Ureter (tissue), 1 donor: Measurements from ENCODE around the gene ALKAL2. TPM values are rescaled to one million over a fixed set of nuclear protein-coding genes. Genes with fewer than 3 reads are reported as not detected.

Experiments used
- DNase-seq: peaks from one replicate; pipeline ENCODE4 v3.0.0-alpha.2; 2020; ENCODE audit warnings: low spot score
- total RNA-seq: library from RNA; stranded (reverse); gene quantifications from one replicate; pipeline ENCODE4 v1.2.4, GENCODE V29; 2023
- donor health status: DM: yes; HTN: yes; CAD: no.

ALKAL2 gene
- total RNA-seq, 1 donor from 2014 or later = 1.9 TPM

GRCh38 chr2:246489-247144 lies 41.3 kb downstream of the ALKAL2 start:
- DNase-seq = no peak

GRCh38 chr2:244547-244946 lies 43.3 kb downstream of the ALKAL2 start:
- DNase-seq = no peak

- DNase-seq = no peak
These were observed 49.0 kb downstream of the ALKAL2 start for GRCh38 chr2:238869-239268.

GRCh38 chr2:238431-238830 lies 49.5 kb downstream of the ALKAL2 start:
- no peak for DNase-seq

- no peak for DNase-seq
These were observed 50.0 kb downstream of the ALKAL2 start for GRCh38 chr2:237878-238277.

- no peak for DNase-seq
These were observed 50.8 kb downstream of the ALKAL2 start for GRCh38 chr2:236993-237539.

GRCh38 chr2:234421-234820 lies 53.5 kb downstream of the ALKAL2 start:
- DNase-seq = no peak

GRCh38 chr2:233030-233429 lies 54.9 kb downstream of the ALKAL2 start:
- no peak for DNase-seq

GRCh38 chr2:231521-232185 lies 56.2 kb downstream of the ALKAL2 start:
- no peak for DNase-seq

Other genes with a start within 250 kb of the ALKAL2 start
- 21.8 TPM for gene FAM110C, start 241.6 kb downstream of the ALKAL2 start, total RNA-seq
- 90.3 TPM for gene SH3YL1, start 24.1 kb downstream of the ALKAL2 start, total RNA-seq
- 97.5 TPM for gene ACP1, start 23.1 kb downstream of the ALKAL2 start, total RNA-seq